GM18517 (cell line): ENCODE data around the gene BACH1.

ENCODE experiments used
- ATAC-seq: cut with Tn5 transposase; IDR thresholded peaks from one replicate; pipeline ENCODE4 v1.9.1; 2021; ENCODE audit warnings: mild to moderate bottlenecking, moderate library complexity; ENCODE audit not compliant: unreplicated experiment

BACH1 gene

GRCh38 chr21:29313662-29314408 lies 15.1 kb downstream of the BACH1 start:
- ATAC-seq: no peak

- no peak for ATAC-seq
Observed at GRCh38 chr21:29315131-29315749, 16.5 kb downstream of the BACH1 start.

GRCh38 chr21:29316029-29316742 lies 17.5 kb downstream of the BACH1 start:
- ATAC-seq: no peak

- no peak for ATAC-seq
Observed at GRCh38 chr21:29316806-29317205, 18.1 kb downstream of the BACH1 start.

- no peak for ATAC-seq
Observed at GRCh38 chr21:29318354-29318753, 19.6 kb downstream of the BACH1 start.

DNA sequence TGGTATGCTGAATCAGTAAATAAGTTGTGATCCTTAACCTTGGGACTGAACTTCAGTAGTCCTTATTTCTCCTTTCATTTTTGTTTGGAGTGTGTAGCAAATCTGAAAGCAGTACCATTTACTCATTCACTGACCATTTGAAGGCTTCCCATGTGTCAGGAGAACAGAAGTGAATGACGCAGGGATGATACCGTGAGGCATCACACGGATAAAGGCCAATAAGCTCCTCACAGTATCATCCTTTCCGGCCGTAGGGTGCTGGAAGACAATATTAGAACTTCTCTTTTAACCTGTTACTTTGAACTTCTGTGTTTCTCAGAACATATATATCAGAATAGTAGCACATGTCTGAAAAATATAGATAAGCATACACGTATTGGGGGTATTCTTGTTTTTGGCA lies 21.3 kb downstream of the BACH1 start:
- no peak for ATAC-seq

DNA sequence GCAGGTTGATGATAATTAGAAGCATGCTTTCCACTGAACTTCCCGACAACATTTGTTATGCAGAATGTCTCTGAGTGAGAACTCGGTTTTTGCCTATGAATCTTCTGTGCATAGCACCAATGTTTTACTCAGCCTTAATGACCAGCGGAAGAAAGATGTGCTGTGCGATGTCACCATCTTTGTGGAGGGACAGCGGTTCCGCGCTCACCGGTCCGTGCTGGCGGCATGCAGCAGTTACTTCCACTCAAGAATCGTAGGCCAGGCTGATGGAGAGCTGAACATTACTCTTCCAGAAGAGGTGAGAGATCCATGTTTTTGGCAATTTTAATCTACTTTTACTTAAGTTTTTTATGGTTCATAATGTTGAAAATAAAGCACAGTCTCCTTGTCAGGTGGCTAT lies 22.5 kb downstream of the BACH1 start:
- no peak for ATAC-seq

DNA sequence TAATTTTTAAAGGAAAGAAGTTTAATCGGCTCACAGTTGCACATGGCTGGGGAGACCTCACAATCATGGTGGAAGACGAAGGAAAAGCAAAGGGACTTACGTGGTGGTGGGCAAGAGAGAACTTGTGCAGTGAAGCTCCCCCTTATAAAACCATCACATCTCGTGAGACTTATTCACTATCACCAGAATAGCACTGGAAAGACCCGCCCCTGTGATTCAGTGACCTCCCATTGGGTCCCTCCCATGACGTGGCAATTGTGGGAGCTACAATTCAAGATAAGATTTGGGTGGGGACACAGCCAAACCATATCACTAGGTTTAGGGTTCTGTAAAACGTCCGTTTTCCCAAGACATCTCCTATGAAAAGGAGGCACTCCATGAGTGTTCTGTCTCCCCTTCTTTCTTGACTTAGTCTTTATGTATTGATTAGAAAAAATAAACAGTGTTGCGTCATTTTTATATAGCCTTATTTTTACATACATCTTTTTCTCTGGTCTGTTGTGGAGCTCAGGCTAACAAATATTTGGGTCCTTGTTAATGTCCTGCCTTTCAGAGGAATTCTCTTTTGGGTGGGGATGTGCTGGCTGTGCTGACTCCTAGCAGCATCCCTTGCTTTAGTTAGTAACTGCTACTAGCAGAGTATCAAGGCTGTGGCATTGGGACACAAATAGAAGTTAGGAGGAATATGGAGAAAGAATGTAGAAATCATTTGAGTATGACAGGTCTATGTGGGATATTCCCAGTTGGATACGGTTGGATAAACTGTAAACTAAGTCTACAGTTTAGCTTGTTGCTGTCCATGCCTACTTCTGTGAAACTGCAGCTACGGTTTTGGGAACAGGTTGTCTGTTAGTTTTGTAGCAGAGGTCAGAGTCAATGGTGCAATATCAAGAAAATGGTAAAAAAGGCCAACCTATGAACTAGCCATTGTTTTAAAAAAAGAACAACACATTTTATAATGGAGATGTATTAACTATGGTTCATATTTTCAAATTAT lies 23.5 kb downstream of the BACH1 start:
- ATAC-seq: no peak

GRCh38 chr21:29323189-29323588 lies 24.5 kb downstream of the BACH1 start:
- no peak for ATAC-seq

DNA sequence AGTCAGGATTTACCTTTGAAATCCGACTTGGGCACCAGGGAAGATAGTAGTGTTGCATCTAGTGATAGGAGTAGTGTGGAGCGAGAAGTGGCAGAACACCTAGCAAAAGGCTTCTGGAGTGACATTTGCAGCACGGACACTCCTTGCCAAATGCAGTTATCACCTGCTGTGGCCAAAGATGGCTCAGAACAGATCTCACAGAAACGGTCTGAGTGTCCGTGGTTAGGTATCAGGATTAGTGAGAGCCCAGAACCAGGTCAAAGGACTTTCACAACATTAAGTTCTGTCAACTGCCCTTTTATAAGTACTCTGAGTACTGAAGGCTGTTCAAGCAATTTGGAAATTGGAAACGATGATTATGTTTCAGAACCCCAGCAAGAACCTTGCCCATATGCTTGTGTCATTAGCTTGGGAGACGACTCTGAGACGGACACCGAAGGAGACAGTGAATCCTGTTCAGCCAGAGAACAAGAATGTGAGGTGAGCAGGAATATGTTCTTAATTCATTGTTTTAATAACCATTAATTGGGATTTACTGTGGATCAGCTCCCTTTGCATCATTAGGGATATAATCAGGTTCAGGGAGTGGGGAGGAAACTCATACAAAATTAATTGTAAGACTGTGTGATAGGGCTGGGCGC lies 28.3 kb downstream of the BACH1 start:
- ATAC-seq: no peak

DNA sequence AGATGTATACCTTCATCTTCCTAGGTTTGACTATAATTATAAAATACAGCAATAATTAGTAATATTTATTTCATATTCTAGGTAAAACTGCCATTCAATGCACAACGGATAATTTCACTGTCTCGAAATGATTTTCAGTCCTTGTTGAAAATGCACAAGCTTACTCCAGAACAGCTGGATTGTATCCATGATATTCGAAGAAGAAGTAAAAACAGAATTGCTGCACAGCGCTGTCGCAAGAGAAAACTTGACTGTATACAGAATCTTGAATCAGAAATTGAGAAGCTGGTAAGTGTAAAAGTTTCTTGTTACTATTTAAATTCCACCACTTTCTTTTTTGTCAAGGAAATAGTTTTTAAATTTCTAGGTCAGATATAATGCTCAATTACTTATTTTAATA lies 30.7 kb downstream of the BACH1 start:
- no peak for ATAC-seq

GRCh38 chr21:29330797-29331196 lies 32.1 kb downstream of the BACH1 start:
- no peak for ATAC-seq

GRCh38 chr21:29332461-29333362 lies 34.0 kb downstream of the BACH1 start:
- ATAC-seq: no peak

- ATAC-seq: no peak
Observed at GRCh38 chr21:29333406-29333805, 34.7 kb downstream of the BACH1 start.

- no peak for ATAC-seq
Observed at GRCh38 chr21:29334717-29335428, 36.2 kb downstream of the BACH1 start.

DNA sequence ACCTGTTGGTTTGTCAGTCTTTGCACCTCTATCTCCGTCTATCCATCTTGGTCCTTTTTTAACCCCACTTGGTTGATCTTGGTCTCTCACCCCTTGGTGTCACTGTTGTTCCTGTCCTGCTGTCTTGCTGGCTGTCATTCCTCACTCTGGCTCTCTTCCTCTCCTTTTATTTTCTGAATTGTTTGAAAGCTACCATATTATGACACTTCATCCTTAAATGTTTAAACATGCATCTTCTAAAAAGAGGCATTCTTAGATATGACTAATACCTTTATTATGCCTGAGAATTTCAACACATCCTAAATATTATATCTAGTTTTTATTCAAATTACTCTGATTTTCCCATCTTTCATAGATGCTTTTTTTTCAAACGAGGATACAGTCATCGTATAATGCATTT lies 37.0 kb downstream of the BACH1 start:
- ATAC-seq: no peak

GRCh38 chr21:29338256-29338655 lies 39.5 kb downstream of the BACH1 start:
- ATAC-seq: no peak

- ATAC-seq: no peak
Observed at GRCh38 chr21:29340228-29340627, 41.5 kb downstream of the BACH1 start.
